GM18909 (cell line): ENCODE measurements around the gene NUB1.
A peak's percentile ranks its signal among the peaks of the same experiment; 100 is the strongest.

Experiments
- ATAC-seq: cut with Tn5 transposase; IDR thresholded peaks from one replicate; pipeline ENCODE4 v1.9.1; 2021; ENCODE audit warnings: mild to moderate bottlenecking; ENCODE audit not compliant: unreplicated experiment, poor library complexity

Gene NUB1

GRCh38 chr7:151312831-151313809, 28.5 kb upstream of the NUB1 start:
- no peak for ATAC-seq

GRCh38 chr7:151313857-151314256, 27.8 kb upstream of the NUB1 start:
- ATAC-seq: no peak

- no peak for ATAC-seq
Observed at GRCh38 chr7:151314401-151314800, 27.2 kb upstream of the NUB1 start.

- peak; percentile 66 for ATAC-seq
Observed at GRCh38 chr7:151315038-151315655, 26.5 kb upstream of the NUB1 start.

- ATAC-seq: no peak
Observed at GRCh38 chr7:151316896-151317295, 24.7 kb upstream of the NUB1 start.

- no peak for ATAC-seq
Observed at GRCh38 chr7:151317936-151318335, 23.7 kb upstream of the NUB1 start.

GRCh38 chr7:151319189-151319588, 22.4 kb upstream of the NUB1 start:
- ATAC-seq: no peak

- ATAC-seq: no peak
Observed at GRCh38 chr7:151320263-151320845, 21.3 kb upstream of the NUB1 start.

- no peak for ATAC-seq
Observed at GRCh38 chr7:151321341-151321740, 20.3 kb upstream of the NUB1 start.

GRCh38 chr7:151322906-151323305, 18.7 kb upstream of the NUB1 start:
- ATAC-seq: no peak

GRCh38 chr7:151327022-151327421, 14.6 kb upstream of the NUB1 start:
- ATAC-seq: no peak

GRCh38 chr7:151327659-151328058, 14.0 kb upstream of the NUB1 start:
- no peak for ATAC-seq

GRCh38 chr7:151330181-151330580, 11.4 kb upstream of the NUB1 start:
- ATAC-seq: no peak

GRCh38 chr7:151330661-151331060, 11.0 kb upstream of the NUB1 start:
- no peak for ATAC-seq

GRCh38 chr7:151334628-151335027, 7.0 kb upstream of the NUB1 start:
- ATAC-seq: no peak

GRCh38 chr7:151336027-151336708, 5.4 kb upstream of the NUB1 start:
- no peak for ATAC-seq

- ATAC-seq: no peak
Observed at GRCh38 chr7:151337346-151337745, 4.3 kb upstream of the NUB1 start.

- no peak for ATAC-seq
Observed at GRCh38 chr7:151338809-151339208, 2.8 kb upstream of the NUB1 start.

- peak; percentile 48 for ATAC-seq
Observed at GRCh38 chr7:151339651-151340382, 1.8 kb upstream of the NUB1 start.

- no peak for ATAC-seq
Observed at GRCh38 chr7:151340794-151341356, 737 bp upstream of the NUB1 start.
